ENCODE data around the gene SPPL3.

Gene SPPL3

GRCh38 chr12:120932058-120932457 lies 27.9 kb upstream of the SPPL3 start:
- TF ChIP-seq CTCF (IDR thresholded peaks at IDR 0.05; ENCODE audit: extremely low read depth, missing control alignments), result no peak
- DNase-seq (ENCODE audit: low spot score), result no peak

GRCh38 chr12:120930032-120930431 lies 25.9 kb upstream of the SPPL3 start:
- DNase-seq (ENCODE audit: low spot score), result no peak
- no peak for TF ChIP-seq CTCF (IDR thresholded peaks at IDR 0.05; ENCODE audit: extremely low read depth, missing control alignments)

- TF ChIP-seq CTCF (IDR thresholded peaks at IDR 0.05; ENCODE audit: extremely low read depth, missing control alignments), result no peak
- DNase-seq (ENCODE audit: low spot score), result no peak
Measured at GRCh38 chr12:120928864-120929652, 24.9 kb upstream of the SPPL3 start.

GRCh38 chr12:120925740-120926563 lies 21.8 kb upstream of the SPPL3 start:
- DNase-seq (ENCODE audit: low spot score), result no peak

GRCh38 chr12:120922279-120922678 lies 18.1 kb upstream of the SPPL3 start:
- TF ChIP-seq CTCF (IDR thresholded peaks at IDR 0.05; ENCODE audit: extremely low read depth, missing control alignments), result no peak
- DNase-seq (ENCODE audit: low spot score), result no peak

More at GRCh38 chr12:120925740-120926563, 21.8 kb upstream of the SPPL3 start:
- no peak for TF ChIP-seq CTCF (IDR thresholded peaks at IDR 0.05; ENCODE audit: extremely low read depth, missing control alignments)

GRCh38 chr12:120921637-120922036 lies 17.5 kb upstream of the SPPL3 start:
- TF ChIP-seq CTCF (IDR thresholded peaks at IDR 0.05; ENCODE audit: extremely low read depth, missing control alignments), result no peak

GRCh38 chr12:120920178-120920577 lies 16.0 kb upstream of the SPPL3 start:
- no peak for TF ChIP-seq CTCF (IDR thresholded peaks at IDR 0.05; ENCODE audit: extremely low read depth, missing control alignments)
- no peak for DNase-seq (ENCODE audit: low spot score)

More at GRCh38 chr12:120921637-120922036, 17.5 kb upstream of the SPPL3 start:
- DNase-seq (ENCODE audit: low spot score), result no peak
